Measurements from ENCODE around the gene NOL7. TPM values are rescaled to one million over a fixed set of nuclear protein-coding genes. Genes with fewer than 3 reads are reported as not detected.
A peak's percentile ranks its signal among the peaks of the same experiment; 100 is the strongest.

NOL7 gene
- total and polyA plus RNA-seq, 2 of the 13 experiments (the other 11 are each of a cell fraction or from before 2014, with no cell fraction given): 37.8 to 186 TPM

GRCh38 chr6:13604546-13605416 lies 10.4 kb upstream of the NOL7 start (continued):
- TF ChIP-seq RERE (CRISPR knock-in tag; IDR thresholded peaks at IDR 0.05; ENCODE audit: low read depth) (peak; percentile 97), ZNF776 (CRISPR knock-in tag; IDR thresholded peaks at IDR 0.05) (no peak), HDAC2 (CRISPR knock-in tag; IDR thresholded peaks at IDR 0.05) (peak; percentile 98), DZIP1 (CRISPR knock-in tag; IDR thresholded peaks at IDR 0.05) (no peak), BCL6 (CRISPR knock-in tag; IDR thresholded peaks at IDR 0.05) (peak; percentile 91), NR3C1 (CRISPR knock-in tag; IDR thresholded peaks at IDR 0.05) (no peak), ONECUT2 (CRISPR knock-in tag; IDR thresholded peaks at IDR 0.05) (peak; percentile 96), ZSCAN21 (CRISPR knock-in tag; IDR thresholded peaks at IDR 0.05; ENCODE audit: borderline replicate concordance) (no peak; the same call in 1 of the 2 replicates), ZBTB42 (CRISPR knock-in tag; IDR thresholded peaks at IDR 0.05) (no peak), HNRNPUL1 (IDR thresholded peaks at IDR 0.05; ENCODE audit: low read depth, low read length) (no peak)
- TF ChIP-seq, protein P1, sequence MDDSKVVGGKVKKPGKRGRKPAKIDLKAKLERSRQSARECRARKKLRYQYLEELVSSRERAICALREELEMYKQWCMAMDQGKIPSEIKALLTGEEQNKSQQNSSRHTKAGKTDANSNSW (CRISPR knock-in tag; IDR thresholded peaks at IDR 0.05; ENCODE audit: borderline replicate concordance): no peak
- TF ChIP-seq, protein P2, sequence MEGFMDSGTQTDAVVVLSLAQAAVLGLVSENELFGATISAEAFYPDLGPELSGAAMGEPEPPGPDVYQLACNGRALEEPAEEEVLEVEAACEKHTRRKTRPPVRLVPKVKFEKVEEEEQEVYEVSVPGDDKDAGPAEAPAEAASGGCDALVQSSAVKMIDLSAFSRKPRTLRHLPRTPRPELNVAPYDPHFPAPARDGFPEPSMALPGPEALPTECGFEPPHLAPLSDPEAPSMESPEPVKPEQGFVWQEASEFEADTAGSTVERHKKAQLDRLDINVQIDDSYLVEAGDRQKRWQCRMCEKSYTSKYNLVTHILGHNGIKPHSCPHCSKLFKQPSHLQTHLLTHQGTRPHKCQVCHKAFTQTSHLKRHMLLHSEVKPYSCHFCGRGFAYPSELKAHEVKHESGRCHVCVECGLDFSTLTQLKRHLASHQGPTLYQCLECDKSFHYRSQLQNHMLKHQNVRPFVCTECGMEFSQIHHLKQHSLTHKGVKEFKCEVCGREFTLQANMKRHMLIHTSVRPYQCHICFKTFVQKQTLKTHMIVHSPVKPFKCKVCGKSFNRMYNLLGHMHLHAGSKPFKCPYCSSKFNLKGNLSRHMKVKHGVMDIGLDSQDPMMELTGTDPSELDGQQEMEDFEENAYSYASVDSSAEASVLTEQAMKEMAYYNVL (CRISPR knock-in tag; IDR thresholded peaks at IDR 0.05; ENCODE audit: borderline replicate concordance): peak; percentile 93
- TF ChIP-seq, protein P3, sequence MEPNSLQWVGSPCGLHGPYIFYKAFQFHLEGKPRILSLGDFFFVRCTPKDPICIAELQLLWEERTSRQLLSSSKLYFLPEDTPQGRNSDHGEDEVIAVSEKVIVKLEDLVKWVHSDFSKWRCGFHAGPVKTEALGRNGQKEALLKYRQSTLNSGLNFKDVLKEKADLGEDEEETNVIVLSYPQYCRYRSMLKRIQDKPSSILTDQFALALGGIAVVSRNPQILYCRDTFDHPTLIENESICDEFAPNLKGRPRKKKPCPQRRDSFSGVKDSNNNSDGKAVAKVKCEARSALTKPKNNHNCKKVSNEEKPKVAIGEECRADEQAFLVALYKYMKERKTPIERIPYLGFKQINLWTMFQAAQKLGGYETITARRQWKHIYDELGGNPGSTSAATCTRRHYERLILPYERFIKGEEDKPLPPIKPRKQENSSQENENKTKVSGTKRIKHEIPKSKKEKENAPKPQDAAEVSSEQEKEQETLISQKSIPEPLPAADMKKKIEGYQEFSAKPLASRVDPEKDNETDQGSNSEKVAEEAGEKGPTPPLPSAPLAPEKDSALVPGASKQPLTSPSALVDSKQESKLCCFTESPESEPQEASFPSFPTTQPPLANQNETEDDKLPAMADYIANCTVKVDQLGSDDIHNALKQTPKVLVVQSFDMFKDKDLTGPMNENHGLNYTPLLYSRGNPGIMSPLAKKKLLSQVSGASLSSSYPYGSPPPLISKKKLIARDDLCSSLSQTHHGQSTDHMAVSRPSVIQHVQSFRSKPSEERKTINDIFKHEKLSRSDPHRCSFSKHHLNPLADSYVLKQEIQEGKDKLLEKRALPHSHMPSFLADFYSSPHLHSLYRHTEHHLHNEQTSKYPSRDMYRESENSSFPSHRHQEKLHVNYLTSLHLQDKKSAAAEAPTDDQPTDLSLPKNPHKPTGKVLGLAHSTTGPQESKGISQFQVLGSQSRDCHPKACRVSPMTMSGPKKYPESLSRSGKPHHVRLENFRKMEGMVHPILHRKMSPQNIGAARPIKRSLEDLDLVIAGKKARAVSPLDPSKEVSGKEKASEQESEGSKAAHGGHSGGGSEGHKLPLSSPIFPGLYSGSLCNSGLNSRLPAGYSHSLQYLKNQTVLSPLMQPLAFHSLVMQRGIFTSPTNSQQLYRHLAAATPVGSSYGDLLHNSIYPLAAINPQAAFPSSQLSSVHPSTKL (CRISPR knock-in tag; IDR thresholded peaks at IDR 0.05): peak; percentile 99
